Activated CD4-positive, alpha-beta T cell treated with anti-CD3 and anti-CD28 coated beads, Interleukin-2, amount 10 ng/mL, durations not matched to agents 24 days and 14 days (primary cell): ENCODE results near the gene NAA50. TPM values are rescaled to one million over a fixed set of nuclear protein-coding genes. Genes with fewer than 3 reads are reported as not detected.
A peak's percentile ranks its signal among the peaks of the same experiment; 100 is the strongest.

ENCODE experiments used
- DNase-seq: peaks from one replicate; pipeline ENCODE4 v3.0.0; 2022
- H3K27ac Mint-ChIP-seq: one replicate; pipeline ENCODE4 v1.8.0; 2022; ENCODE audit warnings: mild to moderate bottlenecking, mixed read lengths
- H3K27me3 Mint-ChIP-seq: one replicate; pipeline ENCODE4 v1.8.0; 2022; ENCODE audit warnings: mixed read lengths
- H3K36me3 Mint-ChIP-seq: one replicate; pipeline ENCODE4 v1.8.0; 2022; ENCODE audit warnings: low read depth, mild to moderate bottlenecking, mixed read lengths
- H3K4me1 Mint-ChIP-seq: one replicate; pipeline ENCODE4 v1.8.0; 2021; ENCODE audit warnings: mixed read lengths
- H3K4me3 Mint-ChIP-seq: one replicate; pipeline ENCODE4 v1.8.0; 2022; ENCODE audit warnings: mild to moderate bottlenecking, moderate library complexity, mixed read lengths
- H3K9me3 Mint-ChIP-seq: one replicate; pipeline ENCODE4 v1.8.0; 2021; ENCODE audit warnings: mixed read lengths
- intact Hi-C: fragments of 100-400 bp; cut with micrococcal nuclease; formaldehyde crosslinking; loops from one replicate; pipeline ENCODE4 v1.15.1; 2023
- total RNA-seq: library from RNA; stranded (reverse); gene quantifications from 2 replicates; pipeline ENCODE4 v1.2.3, GENCODE V29; 2022

The NAA50 gene
- total RNA-seq, result 152 and 153 TPM in 2 replicates

DNA sequence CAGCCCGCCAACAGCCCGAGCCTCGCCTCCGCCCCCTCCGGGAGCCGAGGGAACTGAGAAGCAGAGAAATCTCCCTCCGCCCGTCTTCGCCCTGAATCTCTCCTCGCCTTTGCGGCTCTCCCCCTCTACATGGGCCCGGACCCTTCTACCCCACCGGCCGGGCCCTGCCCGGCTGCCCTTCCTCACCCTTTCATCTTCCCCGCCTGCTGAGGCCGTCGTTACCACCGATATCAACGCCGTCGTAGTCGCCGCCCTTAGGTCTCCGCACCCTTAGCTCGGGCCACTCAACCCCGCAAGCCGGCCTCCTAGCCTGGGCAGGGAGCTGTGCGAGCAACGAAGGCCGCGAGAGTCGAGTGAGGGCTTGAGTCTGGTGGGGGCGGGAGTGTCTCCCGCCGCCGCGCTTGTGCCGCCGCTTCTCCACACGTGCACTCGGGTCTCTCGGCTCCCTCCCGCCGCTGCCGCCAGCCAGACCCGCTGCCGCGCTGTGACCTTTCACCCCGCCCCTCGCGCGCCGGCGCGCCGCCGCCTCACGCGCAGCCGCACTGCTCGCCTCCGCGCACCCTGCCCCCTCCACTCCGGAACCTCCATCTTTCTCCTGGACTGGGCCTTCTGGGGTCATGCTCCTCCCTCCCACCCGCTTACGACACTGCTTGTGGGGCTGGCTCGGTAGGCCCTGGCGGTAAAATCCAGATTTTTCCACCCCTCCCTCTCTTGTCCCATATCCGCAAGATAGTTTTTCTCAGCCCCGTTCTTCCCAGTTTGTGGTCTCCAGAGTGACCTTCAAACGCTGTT lies at the start of gene NAA50:
TSS of gene NAA50 (minus strand) at position 494 of the 792 bp plus-strand sequence. CDS start at position 194, 300 bp downstream.
- peaks cover 60% of the 10 kb centered on the region for H3K4me1 Mint-ChIP-seq
- no peaks in the 10 kb centered on the region for H3K9me3 Mint-ChIP-seq
- no peaks in the 10 kb centered on the region for H3K27me3 Mint-ChIP-seq
- DNase-seq, result peak; percentile 96
- peaks cover 22% of the 10 kb centered on the region for H3K36me3 Mint-ChIP-seq
- H3K4me3 Mint-ChIP-seq, result peak within 1 kb of the TSS; percentile 89
- peak within 1 kb of the TSS; percentile 99 for H3K27ac Mint-ChIP-seq
- intact Hi-C loops, result loop anchor here (1.0 to 10.0 kb wide), 12 partner anchors 10 to 1183 kb away; partner anchors contain the start of genes CCDC191, QTRT2, SLC35A5 and SPICE1

- Mint-ChIP-seq H3K27me3 (no peaks in the 10 kb centered on the region), H3K4me3 (no peak overlapping the region), H3K27ac (no peak overlapping the region), H3K9me3 (no peaks in the 10 kb centered on the region), H3K4me1 (no peaks in the 10 kb centered on the region), H3K36me3 (peaks cover 21% of the 10 kb centered on the region)
- DNase-seq, result no peak
- intact Hi-C loops, result loop anchor here (5.0 kb wide), 1 partner anchor 58 kb away; no protein-coding TSS in a partner anchor
These were observed 49.6 kb upstream of the NAA50 start for GRCh38 chr3:113795693-113796092.

GRCh38 chr3:113794526-113794925 lies 48.5 kb upstream of the NAA50 start:
- no peak for DNase-seq
- peaks cover 19% of the 10 kb centered on the region for H3K36me3 Mint-ChIP-seq
- no peaks in the 10 kb centered on the region for H3K27me3 Mint-ChIP-seq
- no peak overlapping the region for H3K4me3 Mint-ChIP-seq
- no peak overlapping the region for H3K27ac Mint-ChIP-seq
- H3K4me1 Mint-ChIP-seq, result no peaks in the 10 kb centered on the region
- H3K9me3 Mint-ChIP-seq, result no peaks in the 10 kb centered on the region
- intact Hi-C loops, result no loop called here

DNA sequence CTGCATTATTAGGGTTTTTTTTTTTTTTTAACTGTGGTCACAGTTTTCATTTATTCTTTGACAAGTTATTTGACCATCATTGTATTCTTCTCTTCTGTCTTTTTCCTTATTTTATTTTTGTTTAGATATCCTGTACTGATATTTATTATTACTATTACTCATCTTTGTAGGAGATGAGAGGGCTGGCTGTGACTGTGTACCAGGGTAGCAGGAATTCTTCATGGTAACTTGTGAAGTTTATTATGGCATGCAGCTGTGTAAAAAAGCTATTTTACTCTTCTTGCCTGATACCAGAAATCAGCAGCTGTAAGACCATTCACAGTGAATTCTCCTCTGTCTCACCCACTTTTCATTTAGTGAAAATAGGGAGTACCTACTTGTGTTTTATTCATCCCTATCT lies 45.3 kb upstream of the NAA50 start:
- intact Hi-C loops, result no loop called here
- no peaks in the 10 kb centered on the region for H3K27me3 Mint-ChIP-seq
- no peak overlapping the region for H3K4me3 Mint-ChIP-seq
- H3K4me1 Mint-ChIP-seq, result no peaks in the 10 kb centered on the region
- DNase-seq, result no peak
- peaks cover 21% of the 10 kb centered on the region for H3K36me3 Mint-ChIP-seq
- H3K9me3 Mint-ChIP-seq, result no peaks in the 10 kb centered on the region
- H3K27ac Mint-ChIP-seq, result no peak overlapping the region

- intact Hi-C loops, result loop anchor here (5.0 kb wide), 1 partner anchor 37 kb away; the partner anchor contains the start of genes ATP6V1A and NAA50
- H3K4me3 Mint-ChIP-seq, result no peak overlapping the region
- peaks cover 16% of the 10 kb centered on the region for H3K36me3 Mint-ChIP-seq
- H3K27ac Mint-ChIP-seq, result peak overlapping the region; percentile 68
- H3K4me1 Mint-ChIP-seq, result peaks cover 7% of the 10 kb centered on the region
- no peaks in the 10 kb centered on the region for H3K27me3 Mint-ChIP-seq
- no peaks in the 10 kb centered on the region for H3K9me3 Mint-ChIP-seq
- no peak for DNase-seq
These were observed 37.9 kb upstream of the NAA50 start for GRCh38 chr3:113783980-113784379.

- Mint-ChIP-seq H3K4me1 (peaks cover 7% of the 10 kb centered on the region), H3K27ac (no peak overlapping the region), H3K4me3 (no peak overlapping the region), H3K9me3 (no peaks in the 10 kb centered on the region), H3K36me3 (peaks cover 14% of the 10 kb centered on the region), H3K27me3 (no peaks in the 10 kb centered on the region)
- intact Hi-C loops, result loop anchor here (5.0 kb wide), 1 partner anchor 36 kb away; the partner anchor contains the start of genes ATP6V1A and NAA50
- DNase-seq, result no peak
These were observed 37.4 kb upstream of the NAA50 start for GRCh38 chr3:113783463-113783862.

DNA sequence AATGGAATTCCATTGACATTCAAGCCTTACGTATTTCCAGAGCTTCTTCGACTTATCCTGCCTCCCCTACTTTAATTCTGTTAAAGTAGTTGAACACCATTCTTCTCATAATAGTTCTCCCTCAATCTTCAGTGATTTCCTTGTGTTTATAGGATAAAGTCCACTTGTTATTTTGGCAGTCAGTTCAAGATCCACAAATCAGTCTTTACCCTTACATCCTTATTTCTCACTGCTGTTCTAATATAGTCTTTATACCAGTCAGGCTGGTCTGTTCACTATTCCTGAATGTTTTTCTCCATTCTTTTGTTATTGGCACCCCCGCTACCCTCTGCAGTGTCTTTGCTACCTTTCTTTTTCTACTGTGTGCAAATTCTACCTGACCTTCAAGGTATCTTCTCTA lies 30.5 kb upstream of the NAA50 start:
- Mint-ChIP-seq H3K27me3 (no peaks in the 10 kb centered on the region), H3K4me1 (peaks cover 9% of the 10 kb centered on the region), H3K4me3 (no peak overlapping the region), H3K36me3 (peaks cover 4% of the 10 kb centered on the region), H3K27ac (no peak overlapping the region), H3K9me3 (no peaks in the 10 kb centered on the region)
- intact Hi-C loops, result no loop called here
- DNase-seq, result no peak

DNA sequence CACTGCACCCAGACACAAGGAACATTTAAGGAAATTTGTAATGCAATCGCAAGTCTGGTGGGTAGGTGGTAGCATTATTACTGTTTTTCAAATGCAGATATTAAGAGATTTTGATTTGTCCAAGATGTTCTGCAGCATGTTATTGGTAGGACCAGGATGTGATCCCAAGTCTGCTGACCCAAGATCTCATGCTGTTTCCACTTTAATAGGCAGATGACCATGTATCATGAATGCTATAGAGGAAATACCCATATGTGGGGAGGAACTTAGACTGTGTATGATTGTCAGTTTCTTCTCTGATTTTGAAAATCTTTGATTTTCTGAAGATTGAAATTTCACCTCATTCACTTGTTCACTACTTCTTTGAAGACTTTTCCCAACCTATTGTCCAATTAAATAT lies 29.5 kb upstream of the NAA50 start:
- Mint-ChIP-seq H3K27me3 (no peaks in the 10 kb centered on the region), H3K9me3 (no peaks in the 10 kb centered on the region), H3K4me3 (no peak overlapping the region), H3K36me3 (no peaks in the 10 kb centered on the region), H3K27ac (no peak overlapping the region), H3K4me1 (peaks cover 9% of the 10 kb centered on the region)
- intact Hi-C loops, result no loop called here
- no peak for DNase-seq

DNA sequence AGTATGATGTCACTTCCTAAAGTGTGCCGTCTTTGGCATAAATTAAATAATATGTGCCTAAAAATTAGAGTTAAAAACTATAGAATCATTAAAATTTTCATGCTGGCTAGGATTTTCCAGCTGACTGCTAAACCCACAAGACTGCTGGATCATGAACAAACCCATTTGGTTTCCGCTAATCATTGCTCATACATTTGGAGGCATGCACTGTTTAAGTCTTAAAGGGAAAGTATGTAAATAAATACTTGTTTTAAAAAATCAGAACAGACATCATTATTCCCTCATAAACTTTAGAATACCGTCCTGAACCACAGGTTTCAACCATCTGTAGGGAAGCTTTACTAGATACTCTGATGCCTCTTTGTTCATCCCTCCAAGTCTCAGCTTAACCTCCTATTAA lies 27.3 kb upstream of the NAA50 start:
- no peaks in the 10 kb centered on the region for H3K9me3 Mint-ChIP-seq
- intact Hi-C loops, result no loop called here
- no peak overlapping the region for H3K4me3 Mint-ChIP-seq
- DNase-seq, result no peak
- no peak overlapping the region for H3K27ac Mint-ChIP-seq
- H3K36me3 Mint-ChIP-seq, result no peaks in the 10 kb centered on the region
- H3K4me1 Mint-ChIP-seq, result peaks cover 11% of the 10 kb centered on the region
- no peaks in the 10 kb centered on the region for H3K27me3 Mint-ChIP-seq

DNA sequence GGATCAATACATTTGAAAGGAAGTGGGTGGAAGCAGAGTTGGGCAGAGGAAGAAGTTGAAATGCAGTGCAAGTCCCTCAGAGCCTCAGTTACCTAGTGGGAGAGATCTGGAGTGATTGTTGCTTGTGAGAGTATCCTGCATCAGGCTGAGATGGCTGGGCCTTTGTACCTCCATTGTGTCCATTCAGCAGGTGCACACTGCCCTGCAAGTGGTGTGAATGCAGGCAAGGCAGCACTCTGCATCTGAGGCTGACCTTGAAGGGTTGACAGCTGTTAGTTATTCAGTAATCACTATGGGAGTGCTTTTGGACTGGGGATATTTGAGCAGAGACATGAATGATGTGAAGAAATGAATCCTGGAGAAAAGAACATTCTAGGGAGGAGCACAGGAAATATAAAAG lies 25.9 kb upstream of the NAA50 start:
- H3K36me3 Mint-ChIP-seq, result no peaks in the 10 kb centered on the region
- no peak overlapping the region for H3K4me3 Mint-ChIP-seq
- no peaks in the 10 kb centered on the region for H3K9me3 Mint-ChIP-seq
- no peaks in the 10 kb centered on the region for H3K27me3 Mint-ChIP-seq
- H3K4me1 Mint-ChIP-seq, result peaks cover 8% of the 10 kb centered on the region
- no peak for DNase-seq
- no peak overlapping the region for H3K27ac Mint-ChIP-seq
- intact Hi-C loops, result no loop called here

DNA sequence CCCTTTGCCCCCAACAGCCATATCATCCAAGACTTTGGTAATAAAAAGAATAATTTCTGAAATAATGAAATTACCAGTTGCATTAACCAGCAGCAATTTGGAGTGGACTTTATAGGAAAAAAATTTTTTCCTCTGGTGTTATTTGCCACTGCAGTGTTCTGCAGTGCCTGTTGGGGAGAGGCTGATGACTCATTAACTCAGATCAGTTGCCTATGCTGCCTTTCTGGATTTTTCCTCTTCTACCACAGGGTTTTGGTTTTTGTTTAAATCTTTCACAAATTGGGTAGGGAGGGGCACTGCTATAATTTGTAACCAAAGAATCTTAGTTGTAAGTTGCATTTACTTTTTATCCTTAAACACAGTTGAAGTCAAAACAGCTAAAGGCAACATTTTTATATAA lies 23.5 kb upstream of the NAA50 start:
- peaks cover 8% of the 10 kb centered on the region for H3K4me1 Mint-ChIP-seq
- intact Hi-C loops, result no loop called here
- no peaks in the 10 kb centered on the region for H3K36me3 Mint-ChIP-seq
- H3K27ac Mint-ChIP-seq, result no peak overlapping the region
- no peak overlapping the region for H3K4me3 Mint-ChIP-seq
- no peaks in the 10 kb centered on the region for H3K9me3 Mint-ChIP-seq
- DNase-seq, result no peak
- no peaks in the 10 kb centered on the region for H3K27me3 Mint-ChIP-seq

GRCh38 chr3:113764698-113765097 lies 18.6 kb upstream of the NAA50 start:
- DNase-seq, result no peak
- intact Hi-C loops, result no loop called here

GRCh38 chr3:113758389-113759024 lies 12.5 kb upstream of the NAA50 start:
- H3K36me3 Mint-ChIP-seq, result peaks cover 15% of the 10 kb centered on the region
- intact Hi-C loops, result no loop called here
- no peak for DNase-seq
- no peaks in the 10 kb centered on the region for H3K27me3 Mint-ChIP-seq
- H3K4me1 Mint-ChIP-seq, result peaks cover 3% of the 10 kb centered on the region
- H3K4me3 Mint-ChIP-seq, result no peak overlapping the region
- no peak overlapping the region for H3K27ac Mint-ChIP-seq
- H3K9me3 Mint-ChIP-seq, result peaks cover 9% of the 10 kb centered on the region

More at GRCh38 chr3:113764698-113765097, 18.6 kb upstream of the NAA50 start:
- H3K27ac Mint-ChIP-seq, result no peak overlapping the region
- H3K9me3 Mint-ChIP-seq, result no peaks in the 10 kb centered on the region
- H3K4me1 Mint-ChIP-seq, result peaks cover 1% of the 10 kb centered on the region
- H3K4me3 Mint-ChIP-seq, result no peak overlapping the region
- no peaks in the 10 kb centered on the region for H3K36me3 Mint-ChIP-seq
- H3K27me3 Mint-ChIP-seq, result no peaks in the 10 kb centered on the region

- H3K4me3 Mint-ChIP-seq, result no peak overlapping the region
- H3K4me1 Mint-ChIP-seq, result peaks cover 5% of the 10 kb centered on the region
- no peak for DNase-seq
- intact Hi-C loops, result no loop called here
- H3K36me3 Mint-ChIP-seq, result peaks cover 15% of the 10 kb centered on the region
- H3K27me3 Mint-ChIP-seq, result no peaks in the 10 kb centered on the region
- no peak overlapping the region for H3K27ac Mint-ChIP-seq
- H3K9me3 Mint-ChIP-seq, result peaks cover 9% of the 10 kb centered on the region
These were observed 8.6 kb upstream of the NAA50 start for GRCh38 chr3:113754494-113755159.
